KOPT-K1 (cell line): ENCODE results near the gene PLOD1.

ENCODE experiments used
- H3K27ac ChIP-seq: fragments of 200-600 bp; sonication (generic); 2 replicates; pipeline ENCODE4 v1.5.1; 2016; ENCODE audit warnings: antibody characterized with exemption, mild to moderate bottlenecking, low read depth, low read length; ENCODE audit not compliant: poor library complexity, severe bottlenecking
- H3K36me3 ChIP-seq: fragments of 200-600 bp; sonication (generic); 2 replicates; pipeline ENCODE4 v1.5.1; 2017; ENCODE audit warnings: antibody characterized with exemption, mild to moderate bottlenecking, low read length, moderate library complexity; ENCODE audit not compliant: insufficient read depth
- H3K9me3 ChIP-seq: fragments of 200-600 bp; sonication (generic); 2 replicates; pipeline ENCODE4 v1.5.1; 2017; ENCODE audit warnings: antibody characterized with exemption, low read length, mild to moderate bottlenecking; ENCODE audit not compliant: insufficient read depth, poor library complexity, severe bottlenecking

The PLOD1 gene

DNA sequence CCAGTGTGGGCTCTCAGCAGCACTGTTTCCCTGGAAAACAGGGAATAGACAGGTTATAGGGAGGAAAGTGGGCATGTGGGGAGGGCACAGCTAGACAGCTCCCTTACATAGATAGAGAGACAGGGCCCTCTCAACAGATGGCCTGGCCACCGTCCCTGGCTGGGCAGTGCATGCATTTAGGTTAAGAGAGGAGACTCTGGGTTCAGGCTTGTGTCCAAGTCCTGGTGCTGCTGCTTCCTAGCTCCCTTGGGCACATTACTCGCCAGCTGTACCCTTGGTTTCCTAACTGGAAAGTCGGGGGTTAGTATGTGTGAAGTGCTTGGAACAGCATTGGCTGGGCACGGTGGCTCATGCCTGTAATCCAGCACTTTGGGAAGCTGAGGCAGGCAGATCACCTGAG is 9.1 kb downstream of the PLOD1 start:
- Histone ChIP-seq H3K36me3 (no peaks in the 10 kb centered on the region; the same call in 1 of the 2 replicates), H3K9me3 (no peaks in the 10 kb centered on the region), H3K27ac (no peak overlapping the region)

DNA sequence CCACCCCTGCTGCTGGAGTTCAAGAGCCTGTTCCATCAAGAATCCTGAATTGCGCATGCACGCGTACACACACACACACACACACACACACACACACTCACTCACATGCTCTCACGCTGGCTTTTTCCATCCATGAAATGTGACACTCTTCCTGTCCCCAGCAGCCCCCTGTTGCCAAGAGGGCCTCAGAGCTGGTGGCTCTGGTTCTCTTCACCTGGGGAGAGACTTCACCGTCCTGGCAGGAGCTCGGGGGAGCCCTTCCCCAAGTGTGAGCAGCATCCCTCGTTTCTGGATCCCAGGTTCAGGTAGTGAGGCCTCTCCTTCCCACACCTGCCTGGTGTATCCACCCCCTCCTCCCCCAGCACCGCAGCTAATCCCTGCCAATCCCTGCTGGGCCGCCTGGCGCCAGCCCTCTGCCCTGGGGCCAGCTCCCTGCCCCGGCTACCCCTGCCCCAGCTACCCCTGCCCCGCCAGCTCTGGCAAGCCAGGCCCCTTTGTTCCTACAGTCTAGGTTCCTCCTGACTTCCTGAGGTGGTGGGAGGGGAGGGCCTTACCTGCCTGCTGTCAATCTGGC is 9.9 kb downstream of the PLOD1 start:
- Histone ChIP-seq H3K9me3 (no peaks in the 10 kb centered on the region), H3K27ac (no peak overlapping the region), H3K36me3 (no peaks in the 10 kb centered on the region; the same call in 1 of the 2 replicates)

DNA sequence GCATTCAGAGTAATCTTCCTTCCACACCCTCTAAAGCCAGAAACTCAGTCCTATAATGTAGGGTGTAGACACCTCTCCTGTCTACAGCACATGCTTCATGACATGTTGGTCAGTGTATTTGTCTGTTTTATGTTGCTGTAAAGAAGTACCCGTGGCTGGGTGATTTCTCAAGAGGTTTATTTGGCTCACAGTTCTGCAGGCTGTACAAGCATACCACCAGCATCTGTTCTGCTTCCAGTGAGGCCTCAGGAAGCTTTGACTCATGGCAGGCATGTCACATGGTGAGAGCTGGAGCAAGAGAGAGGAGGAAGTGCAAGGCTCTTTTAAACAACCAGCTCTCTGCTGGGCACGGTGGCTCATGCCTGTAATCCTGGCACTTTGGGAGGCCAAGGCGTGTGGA is 12.1 kb downstream of the PLOD1 start:
- no peaks in the 10 kb centered on the region for H3K9me3 ChIP-seq
- no peaks in the 10 kb centered on the region; the same call in 1 of the 2 replicates for H3K36me3 ChIP-seq
- H3K27ac ChIP-seq: no peak overlapping the region

- H3K9me3 ChIP-seq: no peaks in the 10 kb centered on the region
- no peak overlapping the region for H3K27ac ChIP-seq
- no peaks in the 10 kb centered on the region; the same call in 1 of the 2 replicates for H3K36me3 ChIP-seq
Measured at GRCh38 chr1:11948822-11949458, 14.4 kb downstream of the PLOD1 start.

DNA sequence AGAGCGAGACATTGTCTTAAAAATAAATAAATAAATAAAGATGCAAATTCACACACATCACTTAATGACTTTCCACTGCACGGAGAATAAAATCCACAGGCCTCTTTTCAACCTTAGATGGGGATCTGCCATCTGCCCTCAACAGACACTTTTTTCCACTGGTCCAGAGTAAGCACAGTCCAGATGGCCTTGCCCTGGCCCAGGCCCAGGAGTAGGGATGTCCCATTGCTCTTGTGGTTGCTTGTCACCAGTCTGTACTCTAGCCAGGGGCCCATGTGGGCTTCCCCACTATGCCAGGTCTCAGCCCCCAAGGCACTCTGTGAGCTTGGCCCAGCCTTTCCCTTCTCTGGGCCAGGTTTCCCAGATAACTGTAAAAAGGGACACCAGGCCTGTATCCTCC is 17.4 kb downstream of the PLOD1 start:
- Histone ChIP-seq H3K27ac (no peak overlapping the region), H3K36me3 (peaks cover 6% of the 10 kb centered on the region; the same call in 1 of the 2 replicates), H3K9me3 (no peaks in the 10 kb centered on the region)

- H3K9me3 ChIP-seq: no peaks in the 10 kb centered on the region
- H3K36me3 ChIP-seq: peaks cover 8% of the 10 kb centered on the region; the same call in 1 of the 2 replicates
- H3K27ac ChIP-seq: no peak overlapping the region
Measured at GRCh38 chr1:11952455-11953109, 18.1 kb downstream of the PLOD1 start.

- H3K9me3 ChIP-seq: no peaks in the 10 kb centered on the region
- H3K36me3 ChIP-seq: peaks cover 18% of the 10 kb centered on the region; the same call in 1 of the 2 replicates
- no peak overlapping the region for H3K27ac ChIP-seq
Measured at GRCh38 chr1:11955221-11955620, 20.7 kb downstream of the PLOD1 start.

DNA sequence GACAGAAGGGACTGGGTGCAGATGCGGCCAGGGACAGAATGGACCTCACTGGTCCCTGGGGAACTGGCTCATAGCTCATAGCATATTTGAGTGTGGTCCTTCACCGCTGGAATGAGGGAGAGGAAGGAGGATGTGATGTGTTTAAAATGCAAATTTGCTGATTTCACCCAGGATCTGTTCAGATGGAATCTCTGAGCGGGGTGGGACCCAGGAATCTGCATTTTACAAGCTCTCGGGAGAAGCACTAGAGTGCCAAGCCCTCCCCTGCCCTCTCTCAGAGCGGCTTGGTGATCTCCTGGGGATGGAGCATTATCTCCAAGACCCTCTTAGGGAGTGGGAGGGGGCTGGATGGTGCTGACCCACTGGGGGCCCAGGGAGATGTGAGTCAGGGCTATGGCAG is 22.9 kb downstream of the PLOD1 start:
- Histone ChIP-seq H3K9me3 (no peaks in the 10 kb centered on the region), H3K27ac (no peak overlapping the region), H3K36me3 (peaks cover 23% of the 10 kb centered on the region; the same call in 1 of the 2 replicates)

- peaks cover 23% of the 10 kb centered on the region; the same call in 1 of the 2 replicates for H3K36me3 ChIP-seq
- H3K9me3 ChIP-seq: no peaks in the 10 kb centered on the region
- H3K27ac ChIP-seq: no peak overlapping the region
Measured at GRCh38 chr1:11957897-11958296, 23.4 kb downstream of the PLOD1 start.

DNA sequence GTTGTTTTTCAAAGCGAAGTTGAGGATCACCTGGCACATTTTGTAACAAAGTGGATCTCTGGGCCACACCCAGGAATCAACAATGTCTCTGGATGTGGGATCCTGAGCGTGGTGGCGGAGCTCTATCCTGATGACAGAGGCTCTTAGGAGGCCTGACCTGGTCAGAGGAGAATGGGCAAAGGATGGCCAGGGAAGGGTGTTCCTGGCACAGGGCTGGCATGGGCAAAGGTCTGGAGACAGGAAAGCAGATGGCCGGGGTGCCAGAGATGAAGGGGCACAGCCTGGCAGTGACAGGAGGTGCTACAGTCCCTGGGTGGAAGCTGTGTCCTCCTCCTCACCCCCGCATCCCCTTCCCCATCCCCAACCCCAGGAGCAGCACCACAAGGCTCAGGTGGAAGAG is 25.8 kb downstream of the PLOD1 start:
- peaks cover 44% of the 10 kb centered on the region; the same call in 1 of the 2 replicates for H3K36me3 ChIP-seq
- no peak overlapping the region for H3K27ac ChIP-seq
- H3K9me3 ChIP-seq: no peaks in the 10 kb centered on the region

GRCh38 chr1:11960715-11961114 is 26.2 kb downstream of the PLOD1 start:
- H3K27ac ChIP-seq: no peak overlapping the region
- H3K9me3 ChIP-seq: no peaks in the 10 kb centered on the region
- peaks cover 48% of the 10 kb centered on the region; the same call in 1 of the 2 replicates for H3K36me3 ChIP-seq

GRCh38 chr1:11961230-11961629 is 26.7 kb downstream of the PLOD1 start:
- Histone ChIP-seq H3K27ac (no peak overlapping the region), H3K36me3 (peaks cover 52% of the 10 kb centered on the region; the same call in 1 of the 2 replicates), H3K9me3 (no peaks in the 10 kb centered on the region)

DNA sequence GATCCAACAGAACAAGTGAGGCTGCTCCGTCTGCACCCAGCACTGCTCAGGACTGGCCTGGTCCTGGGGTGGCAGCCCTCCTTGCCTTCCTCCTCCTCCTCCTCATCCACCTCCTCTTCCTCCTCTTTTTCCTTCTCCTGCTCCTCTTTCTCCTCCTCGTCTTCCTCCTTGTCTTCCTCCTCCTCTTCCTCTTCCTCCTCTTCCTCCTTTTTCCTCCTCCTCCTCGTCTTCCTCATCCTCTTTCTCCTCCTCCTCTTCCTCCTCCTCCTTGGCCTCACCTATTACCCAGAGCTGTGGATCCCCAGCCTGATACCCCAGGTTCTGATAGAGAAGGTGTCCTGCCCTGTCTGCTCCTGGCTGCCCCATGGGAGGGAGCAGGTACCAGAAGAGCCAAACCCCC is 29.1 kb downstream of the PLOD1 start:
- Histone ChIP-seq H3K27ac (no peak overlapping the region), H3K9me3 (no peaks in the 10 kb centered on the region), H3K36me3 (peaks cover 37% of the 10 kb centered on the region; the same call in 1 of the 2 replicates)

DNA sequence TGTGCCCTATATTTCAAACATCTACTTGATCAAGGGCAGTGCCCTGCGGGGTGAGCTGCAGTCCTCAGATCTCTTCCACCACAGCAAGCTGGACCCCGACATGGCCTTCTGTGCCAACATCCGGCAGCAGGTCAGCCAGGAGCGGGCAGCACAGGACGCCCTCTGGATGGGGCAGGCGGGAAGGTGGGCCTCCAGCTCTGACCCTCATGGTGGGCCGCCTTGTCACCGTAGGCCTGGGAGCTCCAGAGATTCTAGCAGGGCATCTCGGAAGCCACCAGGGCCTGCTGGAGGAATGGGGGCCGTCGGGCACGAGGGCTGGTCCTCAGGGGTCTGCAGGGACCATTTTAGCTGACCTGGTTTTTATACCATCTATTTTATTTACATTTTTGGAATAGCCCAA is 30.1 kb downstream of the PLOD1 start:
- peaks cover 36% of the 10 kb centered on the region; the same call in 1 of the 2 replicates for H3K36me3 ChIP-seq

DNA sequence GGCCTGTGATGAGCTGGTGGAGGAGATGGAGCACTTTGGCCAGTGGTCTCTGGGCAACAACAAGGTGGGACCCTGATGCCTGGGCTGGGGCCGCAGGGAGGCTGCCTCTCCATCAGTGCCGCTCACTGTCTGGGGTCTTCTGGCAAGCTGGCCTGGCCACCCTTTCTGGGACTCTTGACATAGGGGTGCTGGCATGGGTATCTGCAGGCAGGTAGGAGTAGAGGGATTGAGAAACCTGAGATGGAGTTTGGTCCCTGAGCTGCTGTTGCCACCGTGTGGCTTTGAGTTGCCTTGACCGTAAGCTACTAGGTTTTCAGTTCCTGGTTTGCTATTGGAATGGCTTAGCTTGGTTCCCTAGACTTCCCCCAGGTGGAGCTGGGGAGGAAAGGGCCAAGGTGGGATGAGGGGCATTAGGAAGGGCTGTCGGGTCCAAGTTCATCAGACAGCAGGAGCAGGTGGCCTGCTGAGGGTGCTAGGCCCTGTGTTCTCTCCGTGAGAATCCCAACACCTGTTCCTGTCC is 32.6 kb downstream of the PLOD1 start:
- H3K27ac ChIP-seq: no peak overlapping the region

More for the DNA sequence above, 30.1 kb downstream of the PLOD1 start:
- H3K9me3 ChIP-seq: no peaks in the 10 kb centered on the region
- no peak overlapping the region for H3K27ac ChIP-seq

More for the DNA sequence above, 32.6 kb downstream of the PLOD1 start:
- H3K9me3 ChIP-seq: no peaks in the 10 kb centered on the region
- H3K36me3 ChIP-seq: peaks cover 29% of the 10 kb centered on the region; the same call in 1 of the 2 replicates
